Naive B cell (primary cell): ENCODE measurements around the gene CYP4F12. TPM values are rescaled to one million over a fixed set of nuclear protein-coding genes. Genes with fewer than 3 reads are reported as not detected.

Experiments
- ATAC-seq, 2 donors: fragments of 150-1000 bp; cut with Tn5 transposase; 2 replicates each; pipeline ENCODE4 v1.10.0; 2021; ENCODE audit warnings: low read depth in 2 of 2, mild to moderate bottlenecking in 2 of 2, moderate library complexity in 2 of 2
- DNase-seq: peaks from one replicate; pipeline ENCODE4 v3.0.0; 2022
- H3K27ac Mint-ChIP-seq, 6 donors: one replicate each; pipeline ENCODE4 v1.8.0; 2020 to 2022; ENCODE audit warnings: mild to moderate bottlenecking in 6 of 6, mixed read lengths in 6 of 6, moderate library complexity in 5 of 6, inconsistent platforms in 2 of 6
- H3K27me3 Mint-ChIP-seq, 3 donors: one replicate each; pipeline ENCODE4 v1.8.0; 2021 to 2022; ENCODE audit warnings: mixed read lengths in 3 of 3, mild to moderate bottlenecking in 1 of 3
- H3K36me3 Mint-ChIP-seq, 2 donors: one replicate each; pipeline ENCODE4 v1.8.0; 2020 to 2022; ENCODE audit warnings: mixed read lengths in 2 of 2, inconsistent platforms in 1 of 2, mild to moderate bottlenecking in 1 of 2
- H3K4me1 Mint-ChIP-seq, 3 donors: one replicate each; pipeline ENCODE4 v1.8.0; 2020 to 2022; ENCODE audit warnings: mixed read lengths in 3 of 3, inconsistent platforms in 1 of 3, mild to moderate bottlenecking in 1 of 3, moderate library complexity in 1 of 3
- H3K4me3 Mint-ChIP-seq, 8 donors: one replicate each; pipeline ENCODE4 v1.8.0; 2020 to 2022; ENCODE audit warnings: mild to moderate bottlenecking in 8 of 8, mixed read lengths in 8 of 8, moderate library complexity in 8 of 8, inconsistent platforms in 2 of 8
- H3K9me3 Mint-ChIP-seq, 7 donors: one replicate each; pipeline ENCODE4 v1.8.0; 2020 to 2022; ENCODE audit warnings: mixed read lengths in 7 of 7, mild to moderate bottlenecking in 5 of 7, inconsistent platforms in 2 of 7, moderate library complexity in 1 of 7
- polyA plus RNA-seq, 6 donors: library from polyadenylated mRNA; unstranded; fragments of 300-500 nt; fragmentation: Illumina TruSeq; gene quantifications; one replicate each; pipeline ENCODE4 v1.2.3, GENCODE V29; 2021; ENCODE audit warnings: low read depth in 6 of 6

Gene CYP4F12
- polyA plus RNA-seq, 6 donors from 2014 or later, result not detected

DNA sequence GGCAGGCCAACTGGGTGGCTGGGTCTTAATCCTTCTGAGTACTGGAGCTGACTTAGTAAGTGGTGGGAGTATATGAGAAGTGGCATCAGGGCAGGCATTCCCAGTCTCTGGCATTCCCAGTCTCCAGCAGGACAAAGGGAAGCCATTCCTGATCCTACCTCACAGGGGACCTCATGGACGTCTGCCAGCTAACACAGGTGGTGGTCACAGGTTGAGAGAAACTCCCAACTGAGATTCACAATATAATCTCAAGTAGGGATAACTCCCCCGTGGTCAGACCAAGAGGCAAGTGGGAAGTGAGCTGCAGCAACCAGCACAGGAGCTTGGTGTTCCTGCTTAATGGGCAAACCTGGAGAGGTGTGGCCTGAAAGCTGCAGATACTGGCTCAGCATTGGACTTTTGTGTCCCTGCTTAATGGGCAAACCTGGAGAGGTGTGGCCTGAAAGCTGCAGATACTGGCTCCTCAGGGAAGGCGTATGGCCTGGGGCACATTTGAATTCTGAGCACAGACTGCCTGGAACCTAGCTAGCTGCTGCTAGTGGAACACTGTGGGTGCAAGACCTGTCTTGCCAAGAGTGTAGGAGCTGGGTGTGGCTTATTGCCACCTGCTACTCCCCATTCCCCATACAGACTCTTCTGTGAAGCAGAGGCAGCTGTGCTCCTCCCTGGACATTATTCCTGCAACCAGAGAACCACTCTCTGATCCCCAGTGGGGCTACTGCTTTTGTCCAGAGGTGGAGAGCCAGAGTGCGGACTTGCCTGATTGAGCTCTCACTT lies 29.1 kb downstream of the CYP4F12 start:
- no peak for ATAC-seq
- Mint-ChIP-seq H3K27me3 (peaks cover 40 to 51% (median 47%) of the 10 kb centered on the region in 3 donors), H3K9me3 (peaks cover 0 to 18% (median 6%) of the 10 kb centered on the region in 7 donors), H3K4me3 (no peak overlapping the region), H3K27ac (peak overlapping the region in 1 of 6 donors; percentile 40), H3K4me1 (no peaks in the 10 kb centered on the region), H3K36me3 (no peaks in the 10 kb centered on the region)
- no peak for DNase-seq

DNA sequence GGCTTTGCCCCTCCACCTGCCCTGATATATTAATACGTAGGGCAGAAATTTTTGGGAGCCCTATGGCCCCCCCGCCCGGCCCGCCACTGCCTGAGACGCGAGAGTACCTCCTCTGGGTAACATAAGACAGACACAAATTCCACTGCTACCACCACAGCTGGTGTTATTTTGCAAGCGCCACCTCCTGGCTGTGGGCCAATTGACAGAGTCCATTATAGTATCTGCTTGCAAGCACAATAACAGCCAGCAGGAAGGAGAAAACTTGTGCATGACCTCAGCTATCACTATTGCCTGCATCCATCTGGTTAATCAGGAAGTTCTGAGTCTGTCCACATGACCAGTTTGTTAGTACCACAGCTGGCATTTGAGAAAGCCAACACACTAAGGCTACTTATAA lies 29.6 kb downstream of the CYP4F12 start:
- Mint-ChIP-seq H3K27ac (peak overlapping the region in 1 of 6 donors; percentile 16), H3K27me3 (peaks cover 35 to 47% (median 45%) of the 10 kb centered on the region in 3 donors), H3K4me1 (no peaks in the 10 kb centered on the region), H3K36me3 (no peaks in the 10 kb centered on the region), H3K4me3 (peak overlapping the region in 1 of 8 donors; percentile 31), H3K9me3 (peaks cover 0 to 18% (median 6%) of the 10 kb centered on the region in 7 donors)
- ATAC-seq (no peak), DNase-seq (no peak)

GRCh38 chr19:15714638-15715037 lies 41.8 kb downstream of the CYP4F12 start:
- ATAC-seq (no peak), DNase-seq (no peak)
- Mint-ChIP-seq H3K36me3 (no peaks in the 10 kb centered on the region), H3K9me3 (peaks cover 0 to 30% (median 7%) of the 10 kb centered on the region in 7 donors), H3K4me3 (no peak overlapping the region), H3K4me1 (no peaks in the 10 kb centered on the region), H3K27me3 (peaks cover 38 to 47% (median 44%) of the 10 kb centered on the region in 3 donors), H3K27ac (peak overlapping the region in 1 of 6 donors; percentile 5)

DNA sequence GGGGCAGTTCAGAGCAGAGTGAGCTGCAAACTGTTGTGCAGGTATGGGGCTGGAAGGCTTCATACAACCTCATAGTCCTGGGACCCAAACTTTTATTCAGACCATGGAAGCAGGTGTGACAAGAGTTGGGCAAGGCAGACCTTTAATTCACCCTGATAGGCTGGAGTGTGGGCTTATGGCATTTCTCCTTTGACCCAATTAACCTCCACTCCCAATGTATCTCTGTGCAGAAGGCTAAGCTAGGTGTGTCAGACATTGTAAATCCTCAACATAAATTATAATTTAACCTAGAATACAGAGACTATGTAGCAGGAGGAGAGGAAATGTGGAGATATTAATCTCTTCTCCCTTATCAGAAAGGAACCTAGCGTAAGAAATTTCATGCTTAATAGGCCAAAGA lies 42.8 kb downstream of the CYP4F12 start:
- Mint-ChIP-seq H3K27ac (no peak overlapping the region), H3K36me3 (no peaks in the 10 kb centered on the region), H3K27me3 (peaks cover 31 to 41% (median 40%) of the 10 kb centered on the region in 3 donors), H3K4me3 (no peak overlapping the region), H3K4me1 (no peaks in the 10 kb centered on the region), H3K9me3 (peaks cover 0 to 21% (median 5%) of the 10 kb centered on the region in 7 donors)
- DNase-seq (no peak), ATAC-seq (no peak)

GRCh38 chr19:15717809-15718208 lies 44.9 kb downstream of the CYP4F12 start:
- Mint-ChIP-seq H3K9me3 (peaks cover 0 to 15% (median 6%) of the 10 kb centered on the region in 7 donors), H3K27ac (peak overlapping the region in 1 of 6 donors; percentile 57), H3K27me3 (peaks cover 32 to 50% (median 49%) of the 10 kb centered on the region in 3 donors), H3K4me1 (peaks cover 0 to 2% (median 0%) of the 10 kb centered on the region in 3 donors), H3K4me3 (no peak overlapping the region), H3K36me3 (no peaks in the 10 kb centered on the region)
- DNase-seq (no peak), ATAC-seq (no peak)

- H3K4me1 Mint-ChIP-seq, result peaks cover 0 to 4% (median 0%) of the 10 kb centered on the region in 3 donors
- peaks cover 42 to 68% (median 49%) of the 10 kb centered on the region in 3 donors for H3K27me3 Mint-ChIP-seq
- DNase-seq, result no peak
- H3K4me3 Mint-ChIP-seq, result no peak overlapping the region
- peaks cover 0 to 18% (median 6%) of the 10 kb centered on the region in 7 donors for H3K9me3 Mint-ChIP-seq
- no peaks in the 10 kb centered on the region for H3K36me3 Mint-ChIP-seq
- no peak overlapping the region for H3K27ac Mint-ChIP-seq
- ATAC-seq, result no peak
These were observed 48.4 kb downstream of the CYP4F12 start for GRCh38 chr19:15721268-15721667.

DNA sequence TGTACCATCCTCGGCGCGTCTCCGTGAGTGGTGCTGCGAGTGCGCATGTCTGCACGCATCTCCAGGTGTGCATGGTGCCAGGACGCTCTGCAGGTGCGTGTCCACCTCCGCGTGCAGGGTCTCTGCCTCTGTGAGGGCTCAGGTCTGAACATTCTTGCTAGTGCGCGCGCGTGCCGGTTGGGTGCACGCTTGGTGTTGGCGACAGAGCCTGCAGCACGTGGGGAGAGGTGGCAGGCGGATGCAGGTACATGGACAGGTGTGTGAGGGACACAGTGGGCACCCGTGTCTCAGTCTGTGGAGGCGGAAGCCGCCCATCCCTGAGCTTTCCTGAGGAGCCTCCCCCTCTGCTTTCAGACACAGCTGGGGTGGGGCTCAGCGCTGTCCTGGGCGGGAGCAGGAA lies 50.1 kb downstream of the CYP4F12 start:
- peaks cover 0 to 18% (median 6%) of the 10 kb centered on the region in 7 donors for H3K9me3 Mint-ChIP-seq
- DNase-seq (no peak), ATAC-seq (no peak)
- H3K4me1 Mint-ChIP-seq, result peaks cover 0 to 4% (median 0%) of the 10 kb centered on the region in 3 donors
- H3K27me3 Mint-ChIP-seq, result peaks cover 46 to 71% (median 51%) of the 10 kb centered on the region in 3 donors
- peak overlapping the region in 2 of 6 donors; percentile 39 to 81 for H3K27ac Mint-ChIP-seq
- H3K4me3 Mint-ChIP-seq, result no peak overlapping the region
- H3K36me3 Mint-ChIP-seq, result no peaks in the 10 kb centered on the region

DNA sequence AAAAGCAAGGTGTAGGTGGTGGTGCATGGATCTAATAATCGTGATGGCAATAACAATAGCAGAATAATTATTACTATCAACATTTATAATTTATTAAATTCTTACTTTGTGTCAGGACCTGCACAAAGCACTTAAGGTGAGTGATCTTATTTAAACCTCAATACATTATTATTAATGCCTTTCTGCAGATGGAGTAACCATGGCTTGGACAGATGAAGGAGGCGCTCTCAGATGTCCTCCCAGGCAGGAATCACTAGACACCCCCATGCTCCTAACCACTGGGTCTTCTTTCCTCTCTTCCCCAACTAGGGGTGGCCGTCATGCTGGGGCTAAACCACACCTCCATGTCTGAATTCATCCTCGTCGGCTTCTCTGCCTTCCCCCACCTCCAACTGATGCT lies 54.8 kb downstream of the CYP4F12 start, which contains the start of gene OR10H2:
OR10H2 (plus strand) TSS at position 301 of the 400 bp plus-strand sequence; CDS start at position 321, 20 bp downstream.
- no peak within 1 kb of the TSS for H3K4me3 Mint-ChIP-seq
- peaks cover 0 to 7% (median 4%) of the 10 kb centered on the region in 7 donors for H3K9me3 Mint-ChIP-seq
- H3K4me1 Mint-ChIP-seq, result peaks cover 0 to 3% (median 0%) of the 10 kb centered on the region in 3 donors
- ATAC-seq, result no peak
- H3K36me3 Mint-ChIP-seq, result no peaks in the 10 kb centered on the region
- H3K27me3 Mint-ChIP-seq, result peaks cover 50 to 62% (median 60%) of the 10 kb centered on the region in 3 donors
- H3K27ac Mint-ChIP-seq, result no peak within 1 kb of the TSS
- no peak for DNase-seq

- H3K9me3 Mint-ChIP-seq, result peaks cover 0 to 4% (median 0%) of the 10 kb centered on the region in 7 donors
- no peak overlapping the region for H3K27ac Mint-ChIP-seq
- H3K36me3 Mint-ChIP-seq, result no peaks in the 10 kb centered on the region
- H3K4me1 Mint-ChIP-seq, result no peaks in the 10 kb centered on the region
- no peak overlapping the region for H3K4me3 Mint-ChIP-seq
- ATAC-seq (no peak), DNase-seq (no peak)
- H3K27me3 Mint-ChIP-seq, result peaks cover 52 to 63% (median 57%) of the 10 kb centered on the region in 3 donors
These were observed 57.7 kb downstream of the CYP4F12 start for GRCh38 chr19:15730538-15730937.

GRCh38 chr19:15732388-15732787 lies 59.5 kb downstream of the CYP4F12 start:
- Mint-ChIP-seq H3K27ac (no peak overlapping the region), H3K27me3 (peaks cover 43 to 51% (median 49%) of the 10 kb centered on the region in 3 donors), H3K9me3 (peaks cover 0 to 4% (median 0%) of the 10 kb centered on the region in 7 donors), H3K4me1 (no peaks in the 10 kb centered on the region), H3K4me3 (no peak overlapping the region), H3K36me3 (no peaks in the 10 kb centered on the region)
- DNase-seq (no peak), ATAC-seq (no peak)

DNA sequence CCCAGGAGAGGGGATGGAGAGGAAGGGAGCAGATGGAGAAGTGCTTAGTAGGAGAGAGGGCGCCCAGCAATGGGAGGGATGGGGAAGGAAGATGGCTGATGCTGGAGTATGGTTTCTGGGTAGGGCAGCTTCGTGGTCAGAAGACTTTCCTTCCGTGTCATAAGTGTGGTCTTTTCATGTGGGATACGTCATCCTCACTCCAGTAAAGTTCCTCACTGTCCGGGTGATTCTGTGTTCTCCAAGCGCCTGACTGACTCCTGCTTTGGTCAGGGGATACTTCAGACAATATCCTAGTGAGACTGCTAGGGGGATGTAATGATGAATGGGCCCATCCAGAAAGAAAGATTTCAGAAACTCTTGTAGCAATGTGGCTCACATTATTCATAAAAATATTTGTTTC lies 61.0 kb downstream of the CYP4F12 start:
- Mint-ChIP-seq H3K27me3 (peaks cover 38 to 45% (median 42%) of the 10 kb centered on the region in 3 donors), H3K4me3 (no peak overlapping the region), H3K36me3 (no peaks in the 10 kb centered on the region), H3K4me1 (no peaks in the 10 kb centered on the region), H3K27ac (no peak overlapping the region), H3K9me3 (peaks cover 0 to 4% (median 0%) of the 10 kb centered on the region in 7 donors)
- ATAC-seq (no peak), DNase-seq (no peak)

DNA sequence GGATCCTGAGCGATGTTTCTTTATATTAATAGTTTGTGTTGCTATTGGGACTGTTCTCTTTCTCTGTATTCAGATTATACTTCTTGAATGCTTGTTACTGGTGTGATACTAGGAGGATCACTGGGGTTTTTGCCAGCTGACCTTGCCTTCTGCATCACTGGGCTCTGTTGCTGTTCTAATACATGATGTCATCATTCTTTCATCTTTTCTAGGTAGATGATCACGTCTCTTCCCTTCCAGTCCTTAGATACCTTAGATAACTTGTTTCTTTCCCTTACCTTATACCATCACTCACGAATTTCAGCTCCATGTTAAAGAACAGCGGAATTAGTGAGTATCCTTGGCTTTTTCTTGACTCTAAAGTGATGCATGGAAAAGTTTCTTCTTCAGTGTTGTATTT lies 64.8 kb downstream of the CYP4F12 start, which contains the start of gene OR10H3:
OR10H3 (plus strand) TSS at position 264 of the 400 bp plus-strand sequence. CDS start 3,408 bp downstream, outside the sequence.
- no peaks in the 10 kb centered on the region for H3K4me1 Mint-ChIP-seq
- ATAC-seq, result no peak

GRCh38 chr19:15740785-15741184 lies 67.9 kb downstream of the CYP4F12 start:
- no peak overlapping the region for H3K27ac Mint-ChIP-seq

More for the DNA sequence above, 64.8 kb downstream of the CYP4F12 start, which contains the start of gene OR10H3:
- H3K27me3 Mint-ChIP-seq, result peaks cover 40 to 48% (median 46%) of the 10 kb centered on the region in 3 donors
- no peak within 1 kb of the TSS for H3K4me3 Mint-ChIP-seq
- H3K36me3 Mint-ChIP-seq, result peaks cover 6 to 14% of the 10 kb centered on the region in 2 donors
- H3K9me3 Mint-ChIP-seq, result peaks cover 6 to 29% (median 18%) of the 10 kb centered on the region in 7 donors
- H3K27ac Mint-ChIP-seq, result peak within 1 kb of the TSS in 1 of 6 donors; percentile 34
- DNase-seq, result no peak

More at GRCh38 chr19:15740785-15741184, 67.9 kb downstream of the CYP4F12 start:
- Mint-ChIP-seq H3K9me3 (peaks cover 6 to 29% (median 18%) of the 10 kb centered on the region in 7 donors), H3K4me1 (no peaks in the 10 kb centered on the region), H3K36me3 (peaks cover 6 to 14% of the 10 kb centered on the region in 2 donors), H3K27me3 (peaks cover 42 to 49% (median 43%) of the 10 kb centered on the region in 3 donors), H3K4me3 (no peak overlapping the region)
- ATAC-seq (no peak), DNase-seq (no peak)
